Effector memory CD8-positive, alpha-beta T cell (primary cell): ENCODE results near the gene KATNAL1.

Experiments used
- ATAC-seq: fragments of 150-1000 bp; cut with Tn5 transposase; replicated peaks from 2 replicates; pipeline ENCODE4 v1.10.0; 2021; ENCODE audit warnings: mild to moderate bottlenecking, moderate library complexity
- DNase-seq, 3 experiments: peaks; one replicate each; pipeline ENCODE4 v3.0.0; 2021
- H3K27ac Mint-ChIP-seq, 2 donors: one replicate each; pipeline ENCODE4 v1.8.0; 2022; ENCODE audit warnings: mild to moderate bottlenecking in 2 of 2, mixed read lengths in 2 of 2, moderate library complexity in 2 of 2
- H3K27me3 Mint-ChIP-seq, 2 donors: one replicate each; pipeline ENCODE4 v1.8.0; 2022; ENCODE audit warnings: mixed read lengths in 2 of 2
- H3K36me3 Mint-ChIP-seq: one replicate; pipeline ENCODE4 v1.8.0; 2022; ENCODE audit warnings: mild to moderate bottlenecking, moderate library complexity, mixed read lengths; ENCODE audit not compliant: insufficient read depth
- H3K4me1 Mint-ChIP-seq, 2 donors: one replicate each; pipeline ENCODE4 v1.8.0; 2022; ENCODE audit warnings: low read depth in 2 of 2, mixed read lengths in 2 of 2
- H3K4me3 Mint-ChIP-seq, 2 donors: one replicate each; pipeline ENCODE4 v1.8.0; 2022; ENCODE audit warnings: mild to moderate bottlenecking in 2 of 2, mixed read lengths in 2 of 2, moderate library complexity in 2 of 2
- H3K9me3 Mint-ChIP-seq, 2 donors: one replicate each; pipeline ENCODE4 v1.8.0; 2022; ENCODE audit warnings: mixed read lengths in 2 of 2

The KATNAL1 gene

GRCh38 chr13:30257468-30258099 lies 49.8 kb downstream of the KATNAL1 start:
- Mint-ChIP-seq H3K4me3 (no peak overlapping the region), H3K4me1 (peaks cover 6 to 7% of the 10 kb centered on the region in 2 donors), H3K27ac (peak overlapping the region; percentile 9 to 24), H3K9me3 (no peaks in the 10 kb centered on the region), H3K36me3 (no peaks in the 10 kb centered on the region), H3K27me3 (no peaks in the 10 kb centered on the region)
- no peak for DNase-seq
- no peak for ATAC-seq

- Mint-ChIP-seq H3K4me3 (no peak overlapping the region), H3K27ac (peak overlapping the region; percentile 9 to 24), H3K4me1 (peaks cover 6 to 7% of the 10 kb centered on the region in 2 donors), H3K27me3 (no peaks in the 10 kb centered on the region), H3K36me3 (no peaks in the 10 kb centered on the region), H3K9me3 (no peaks in the 10 kb centered on the region)
- DNase-seq (no peak), ATAC-seq (no peak)
Observed at GRCh38 chr13:30256713-30257467, 50.5 kb downstream of the KATNAL1 start.

- Mint-ChIP-seq H3K36me3 (no peaks in the 10 kb centered on the region), H3K4me3 (no peak overlapping the region), H3K27ac (no peak overlapping the region), H3K9me3 (no peaks in the 10 kb centered on the region), H3K4me1 (peaks cover 6 to 7% of the 10 kb centered on the region in 2 donors), H3K27me3 (no peaks in the 10 kb centered on the region)
- ATAC-seq (no peak), DNase-seq (no peak)
Observed at GRCh38 chr13:30255696-30256095, 51.7 kb downstream of the KATNAL1 start.

- DNase-seq, result no peak
- H3K36me3 Mint-ChIP-seq, result no peaks in the 10 kb centered on the region
- H3K9me3 Mint-ChIP-seq, result no peaks in the 10 kb centered on the region
- H3K27me3 Mint-ChIP-seq, result no peaks in the 10 kb centered on the region
- ATAC-seq, result no peak
- H3K4me1 Mint-ChIP-seq, result peaks cover 4 to 6% of the 10 kb centered on the region in 2 donors
- H3K4me3 Mint-ChIP-seq, result no peak overlapping the region
- no peak overlapping the region for H3K27ac Mint-ChIP-seq
Observed at GRCh38 chr13:30253830-30254229, 53.5 kb downstream of the KATNAL1 start.

GRCh38 chr13:30247406-30247805 lies 59.9 kb downstream of the KATNAL1 start:
- Mint-ChIP-seq H3K4me3 (no peak overlapping the region), H3K27me3 (no peaks in the 10 kb centered on the region), H3K27ac (no peak overlapping the region), H3K4me1 (peaks cover 0 to 9% of the 10 kb centered on the region in 2 donors), H3K9me3 (no peaks in the 10 kb centered on the region), H3K36me3 (no peaks in the 10 kb centered on the region)
- DNase-seq (no peak), ATAC-seq (no peak)

GRCh38 chr13:30241532-30241931 lies 65.8 kb downstream of the KATNAL1 start:
- DNase-seq (no peak), ATAC-seq (no peak)
- Mint-ChIP-seq H3K27me3 (no peaks in the 10 kb centered on the region), H3K9me3 (no peaks in the 10 kb centered on the region), H3K4me1 (peaks cover 0 to 9% of the 10 kb centered on the region in 2 donors), H3K27ac (no peak overlapping the region), H3K36me3 (no peaks in the 10 kb centered on the region), H3K4me3 (no peak overlapping the region)

- no peaks in the 10 kb centered on the region for H3K27me3 Mint-ChIP-seq
- H3K4me1 Mint-ChIP-seq, result peaks cover 0 to 5% of the 10 kb centered on the region in 2 donors
- ATAC-seq (no peak), DNase-seq (no peak)
- H3K27ac Mint-ChIP-seq, result no peak overlapping the region
- H3K36me3 Mint-ChIP-seq, result no peaks in the 10 kb centered on the region
- H3K9me3 Mint-ChIP-seq, result no peaks in the 10 kb centered on the region
- no peak overlapping the region for H3K4me3 Mint-ChIP-seq
Observed at GRCh38 chr13:30240608-30241007, 66.7 kb downstream of the KATNAL1 start.

- Mint-ChIP-seq H3K4me1 (no peaks in the 10 kb centered on the region), H3K27me3 (no peaks in the 10 kb centered on the region), H3K36me3 (peaks cover 5% of the 10 kb centered on the region), H3K4me3 (no peak overlapping the region), H3K9me3 (no peaks in the 10 kb centered on the region), H3K27ac (no peak overlapping the region)
- ATAC-seq (no peak), DNase-seq (no peak)
Observed at GRCh38 chr13:30235216-30235615, 72.1 kb downstream of the KATNAL1 start.

GRCh38 chr13:30234619-30235162 lies 72.7 kb downstream of the KATNAL1 start:
- H3K9me3 Mint-ChIP-seq, result no peaks in the 10 kb centered on the region
- peaks cover 5% of the 10 kb centered on the region for H3K36me3 Mint-ChIP-seq
- DNase-seq, result no peak
- no peak overlapping the region for H3K27ac Mint-ChIP-seq
- H3K27me3 Mint-ChIP-seq, result no peaks in the 10 kb centered on the region
- no peak overlapping the region for H3K4me3 Mint-ChIP-seq
- no peak for ATAC-seq
- H3K4me1 Mint-ChIP-seq, result no peaks in the 10 kb centered on the region

GRCh38 chr13:30224732-30225131 lies 82.6 kb downstream of the KATNAL1 start:
- peaks cover 0 to 7% of the 10 kb centered on the region in 2 donors for H3K9me3 Mint-ChIP-seq
- H3K36me3 Mint-ChIP-seq, result peaks cover 14% of the 10 kb centered on the region
- no peaks in the 10 kb centered on the region for H3K4me1 Mint-ChIP-seq
- ATAC-seq (no peak), DNase-seq (no peak)
- no peak overlapping the region for H3K27ac Mint-ChIP-seq
- no peak overlapping the region for H3K4me3 Mint-ChIP-seq
- no peaks in the 10 kb centered on the region for H3K27me3 Mint-ChIP-seq

- no peaks in the 10 kb centered on the region for H3K4me1 Mint-ChIP-seq
- ATAC-seq (no peak), DNase-seq (no peak)
- no peak overlapping the region for H3K4me3 Mint-ChIP-seq
- peaks cover 0 to 7% of the 10 kb centered on the region in 2 donors for H3K9me3 Mint-ChIP-seq
- H3K36me3 Mint-ChIP-seq, result peaks cover 11% of the 10 kb centered on the region
- H3K27ac Mint-ChIP-seq, result no peak overlapping the region
- no peaks in the 10 kb centered on the region for H3K27me3 Mint-ChIP-seq
Observed at GRCh38 chr13:30222254-30222653, 85.1 kb downstream of the KATNAL1 start.

- Mint-ChIP-seq H3K36me3 (no peaks in the 10 kb centered on the region), H3K4me3 (no peak overlapping the region), H3K27ac (no peak overlapping the region), H3K4me1 (peaks cover 0 to 2% of the 10 kb centered on the region in 2 donors), H3K9me3 (no peaks in the 10 kb centered on the region), H3K27me3 (no peaks in the 10 kb centered on the region)
- no peak for ATAC-seq
- DNase-seq, result no peak
Observed at GRCh38 chr13:30216111-30216510, 91.2 kb downstream of the KATNAL1 start.

GRCh38 chr13:30212256-30212655 lies 95.1 kb downstream of the KATNAL1 start:
- Mint-ChIP-seq H3K9me3 (no peaks in the 10 kb centered on the region), H3K4me1 (peaks cover 0 to 2% of the 10 kb centered on the region in 2 donors)

GRCh38 chr13:30211745-30212144 lies 95.6 kb downstream of the KATNAL1 start:
- H3K9me3 Mint-ChIP-seq, result no peaks in the 10 kb centered on the region
- H3K4me3 Mint-ChIP-seq, result no peak overlapping the region
- no peak overlapping the region for H3K27ac Mint-ChIP-seq
- peaks cover 0 to 2% of the 10 kb centered on the region in 2 donors for H3K4me1 Mint-ChIP-seq
- H3K36me3 Mint-ChIP-seq, result peaks cover 7% of the 10 kb centered on the region
- H3K27me3 Mint-ChIP-seq, result no peaks in the 10 kb centered on the region
- ATAC-seq (no peak), DNase-seq (no peak)

More at GRCh38 chr13:30212256-30212655, 95.1 kb downstream of the KATNAL1 start:
- ATAC-seq (no peak), DNase-seq (no peak)
- H3K27me3 Mint-ChIP-seq, result no peaks in the 10 kb centered on the region
- no peak overlapping the region for H3K4me3 Mint-ChIP-seq
- peaks cover 5% of the 10 kb centered on the region for H3K36me3 Mint-ChIP-seq
- no peak overlapping the region for H3K27ac Mint-ChIP-seq
